HepG2 (cell line): ENCODE data around the gene LOXL3. TPM values are rescaled to one million over a fixed set of nuclear protein-coding genes. Genes with fewer than 3 reads are reported as not detected.

ENCODE experiments used
- AHR ChIP-seq: IDR thresholded peaks from 2 replicates; pipeline ENCODE4 v1.6.1; 2018; ENCODE audit warnings: missing genetic modification reagents, missing compliant biosample characterization
- ELF3 ChIP-seq: IDR thresholded peaks from 2 replicates; pipeline ENCODE4 v1.6.1; 2016; ENCODE audit warnings: missing genetic modification reagents, missing compliant biosample characterization
- ELF4 ChIP-seq: sonication (generic); formaldehyde crosslinking; IDR thresholded peaks from 2 replicates; pipeline ENCODE4 v1.5.0; 2020; ENCODE audit warnings: missing genetic modification reagents, mild to moderate bottlenecking, moderate library complexity, borderline replicate concordance
- HOXD1 ChIP-seq: sonication (generic); formaldehyde crosslinking; IDR thresholded peaks from 2 replicates; pipeline ENCODE4 v1.5.0; 2020; ENCODE audit warnings: missing genetic modification reagents
- KMT2A ChIP-seq: sonication (generic); formaldehyde crosslinking; IDR thresholded peaks from 2 replicates; pipeline ENCODE4 v1.4.0; 2020; ENCODE audit warnings: missing genetic modification reagents
- NR2F1 ChIP-seq, 2 experiments: fragments of 450-650 bp in 1 of 2; formaldehyde crosslinking in 1 of 2; IDR thresholded peaks; 2 replicates each; pipeline versions ENCODE4 v1.5.0 to v1.6.1; 2016 to 2020; ENCODE audit warnings: mild to moderate bottlenecking in 1 of 2, missing compliant biosample characterization in 1 of 2, missing genetic modification reagents in 1 of 2, moderate library complexity in 1 of 2
- RXRB ChIP-seq: IDR thresholded peaks from 2 replicates; pipeline ENCODE4 v1.6.1; 2016; ENCODE audit warnings: borderline replicate concordance, missing genetic modification reagents, missing compliant biosample characterization
- SATB2 ChIP-seq: sonication (generic); formaldehyde crosslinking; IDR thresholded peaks from 2 replicates; pipeline ENCODE4 v1.5.0; 2020; ENCODE audit warnings: missing genetic modification reagents
- STAT5B ChIP-seq: sonication (generic); formaldehyde crosslinking; IDR thresholded peaks from 2 replicates; pipeline ENCODE4 v1.4.0; 2020; ENCODE audit warnings: missing genetic modification reagents
- TOPORS ChIP-seq: sonication (generic); formaldehyde crosslinking; IDR thresholded peaks from 2 replicates; pipeline ENCODE4 v1.8.0; 2023; ENCODE audit warnings: mild to moderate bottlenecking, missing genetic modification reagents
- ZNF382 ChIP-seq: sonication (generic); formaldehyde crosslinking; IDR thresholded peaks from 2 replicates; pipeline ENCODE4 v1.5.0; 2020; ENCODE audit warnings: missing genetic modification reagents, mild to moderate bottlenecking, borderline replicate concordance
- ZNF557 ChIP-seq: sonication (generic); formaldehyde crosslinking; IDR thresholded peaks from 2 replicates; pipeline ENCODE4 v1.4.0; 2020; ENCODE audit warnings: missing genetic modification reagents
- ZNF891 ChIP-seq: sonication (generic); formaldehyde crosslinking; IDR thresholded peaks from 2 replicates; pipeline ENCODE4 v1.5.0; 2020; ENCODE audit warnings: mild to moderate bottlenecking, missing genetic modification reagents
- polyA plus RNA-seq, 8 experiments: library from polyadenylated mRNA; depleted of rRNA in 3 of 8; stranded (reverse) in 7 of 8; unstranded in 1 of 8; fragments of >200 nt; fragmentation: Illumina TruSeq in 4 of 8; extraction: Trizol in 4 of 8; gene quantifications; 2 replicates each; pipeline versions ENCODE4 v1.2.1 to v1.2.3, GENCODE V29; 2011 to 2016; ENCODE audit warnings: low read depth in 4 of 8, missing spikeins in 1 of 8, mixed read lengths in 1 of 8; ENCODE audit not compliant: insufficient read depth in 1 of 8
- total RNA-seq, 5 experiments: library from RNA; depleted of rRNA; stranded (reverse); fragments of >200 nt; fragmentation: Illumina TruSeq; extraction: Trizol; gene quantifications; 2 replicates each; pipeline ENCODE4 v1.2.3, GENCODE V29; 2016; ENCODE audit warnings: low read depth in 1 of 5
- TF ChIP-seq, protein P1 (sequence below): sonication (generic); formaldehyde crosslinking; IDR thresholded peaks from 2 replicates; pipeline ENCODE4 v1.4.0; 2020; ENCODE audit warnings: missing genetic modification reagents, borderline replicate concordance
- TF ChIP-seq, protein P2 (sequence below): sonication (generic); formaldehyde crosslinking; IDR thresholded peaks from one replicate; pipeline ENCODE4 v1.5.1; 2020; ENCODE audit warnings: mild to moderate bottlenecking, missing genetic modification reagents; ENCODE audit errors: not compliant biosample characterization
- TF ChIP-seq, protein P3 (sequence below): IDR thresholded peaks from 2 replicates; pipeline ENCODE4 v1.6.1; 2016; ENCODE audit warnings: mild to moderate bottlenecking, missing biosample characterization, missing genetic modification reagents

LOXL3 gene
- total and polyA plus RNA-seq, 2 of the 13 experiments (the other 11 are each of a cell fraction or from before 2014, with no cell fraction given), result 0.55 to 6.5 TPM

DNA sequence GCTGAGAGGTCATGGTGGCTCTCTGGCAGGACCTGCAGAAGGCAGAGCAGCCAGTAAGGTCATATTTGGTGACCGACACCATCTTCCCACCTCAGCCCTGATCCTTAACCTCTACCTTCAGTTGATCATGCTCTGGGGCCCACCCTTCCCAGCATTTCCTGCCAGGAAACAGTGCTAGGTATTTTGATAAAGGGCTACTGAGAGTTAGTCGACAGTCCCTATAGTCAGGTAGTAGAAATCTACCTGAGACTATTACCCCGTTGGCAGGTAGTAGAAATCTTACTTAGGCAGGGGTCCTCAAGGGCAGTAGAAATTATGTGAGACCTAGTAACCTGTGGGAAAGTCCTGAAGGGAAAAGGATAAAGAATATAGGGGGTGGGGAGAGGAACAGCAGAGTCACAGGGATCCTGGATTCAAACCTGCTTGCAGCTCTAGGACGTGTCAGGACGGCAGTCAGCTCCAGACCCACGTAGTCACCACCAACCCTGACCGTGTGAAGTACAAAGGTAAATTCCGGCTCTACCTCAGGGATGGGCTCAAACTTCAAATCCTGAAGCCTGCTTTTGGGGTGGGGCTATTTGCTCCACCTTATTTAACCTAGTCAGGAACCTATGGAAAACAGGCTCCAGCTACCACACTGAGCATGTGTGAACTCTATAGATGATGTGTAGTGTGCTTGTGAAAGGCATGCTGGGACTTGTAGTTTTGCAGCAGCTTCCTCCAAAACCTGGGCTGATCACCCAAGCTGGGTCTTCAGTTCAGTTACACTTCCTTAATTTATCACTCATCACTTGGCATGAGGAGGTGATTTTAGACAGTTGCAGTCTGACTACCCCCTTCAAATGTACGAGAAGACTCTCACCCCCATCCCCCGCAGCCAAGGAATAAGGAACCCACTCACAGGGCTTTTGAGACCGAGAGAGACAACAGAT lies 27.8 kb downstream of the LOXL3 start, which contains the start of gene DQX1 (continued):
- TF ChIP-seq, protein P1, sequence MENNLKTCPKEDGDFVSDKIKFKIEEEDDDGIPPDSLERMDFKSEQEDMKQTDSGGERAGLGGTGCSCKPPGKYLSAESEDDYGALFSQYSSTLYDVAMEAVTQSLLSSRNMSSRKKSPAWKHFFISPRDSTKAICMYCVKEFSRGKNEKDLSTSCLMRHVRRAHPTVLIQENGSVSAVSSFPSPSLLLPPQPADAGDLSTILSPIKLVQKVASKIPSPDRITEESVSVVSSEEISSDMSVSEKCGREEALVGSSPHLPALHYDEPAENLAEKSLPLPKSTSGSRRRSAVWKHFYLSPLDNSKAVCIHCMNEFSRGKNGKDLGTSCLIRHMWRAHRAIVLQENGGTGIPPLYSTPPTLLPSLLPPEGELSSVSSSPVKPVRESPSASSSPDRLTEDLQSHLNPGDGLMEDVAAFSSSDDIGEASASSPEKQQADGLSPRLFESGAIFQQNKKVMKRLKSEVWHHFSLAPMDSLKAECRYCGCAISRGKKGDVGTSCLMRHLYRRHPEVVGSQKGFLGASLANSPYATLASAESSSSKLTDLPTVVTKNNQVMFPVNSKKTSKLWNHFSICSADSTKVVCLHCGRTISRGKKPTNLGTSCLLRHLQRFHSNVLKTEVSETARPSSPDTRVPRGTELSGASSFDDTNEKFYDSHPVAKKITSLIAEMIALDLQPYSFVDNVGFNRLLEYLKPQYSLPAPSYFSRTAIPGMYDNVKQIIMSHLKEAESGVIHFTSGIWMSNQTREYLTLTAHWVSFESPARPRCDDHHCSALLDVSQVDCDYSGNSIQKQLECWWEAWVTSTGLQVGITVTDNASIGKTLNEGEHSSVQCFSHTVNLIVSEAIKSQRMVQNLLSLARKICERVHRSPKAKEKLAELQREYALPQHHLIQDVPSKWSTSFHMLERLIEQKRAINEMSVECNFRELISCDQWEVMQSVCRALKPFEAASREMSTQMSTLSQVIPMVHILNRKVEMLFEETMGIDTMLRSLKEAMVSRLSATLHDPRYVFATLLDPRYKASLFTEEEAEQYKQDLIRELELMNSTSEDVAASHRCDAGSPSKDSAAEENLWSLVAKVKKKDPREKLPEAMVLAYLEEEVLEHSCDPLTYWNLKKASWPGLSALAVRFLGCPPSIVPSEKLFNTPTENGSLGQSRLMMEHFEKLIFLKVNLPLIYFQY (CRISPR knock-in tag), result peak; percentile 50; the same call in 1 of the 2 replicates
- TF ChIP-seq AHR (CRISPR knock-in tag) (peak; percentile 57; the same call in 1 of the 2 replicates), SATB2 (CRISPR knock-in tag) (no peak), STAT5B (CRISPR knock-in tag) (peak; percentile 22; the same call in 1 of the 2 replicates), ELF3 (CRISPR knock-in tag) (peak; percentile 75; the same call in 1 of the 2 replicates), KMT2A (peak; percentile 50), HOXD1 (peak; percentile 41; the same call in 1 of the 2 replicates), ZNF382 (CRISPR knock-in tag) (no peak), ZNF891 (CRISPR knock-in tag) (0 out of 2 replicates have a peak, but pooled peaks have one; percentile 26), NR2F1 (CRISPR knock-in tag; IDR thresholded peaks at IDR 0.05) (no peak), RXRB (CRISPR knock-in tag) (peak; percentile 78; the same call in 1 of the 2 replicates), TOPORS (CRISPR knock-in tag) (no peak), ELF4 (CRISPR knock-in tag) (peak; percentile 90), ZNF557 (CRISPR knock-in tag) (peak; percentile 37; the same call in 1 of the 2 replicates)
- TF ChIP-seq, protein P2, sequence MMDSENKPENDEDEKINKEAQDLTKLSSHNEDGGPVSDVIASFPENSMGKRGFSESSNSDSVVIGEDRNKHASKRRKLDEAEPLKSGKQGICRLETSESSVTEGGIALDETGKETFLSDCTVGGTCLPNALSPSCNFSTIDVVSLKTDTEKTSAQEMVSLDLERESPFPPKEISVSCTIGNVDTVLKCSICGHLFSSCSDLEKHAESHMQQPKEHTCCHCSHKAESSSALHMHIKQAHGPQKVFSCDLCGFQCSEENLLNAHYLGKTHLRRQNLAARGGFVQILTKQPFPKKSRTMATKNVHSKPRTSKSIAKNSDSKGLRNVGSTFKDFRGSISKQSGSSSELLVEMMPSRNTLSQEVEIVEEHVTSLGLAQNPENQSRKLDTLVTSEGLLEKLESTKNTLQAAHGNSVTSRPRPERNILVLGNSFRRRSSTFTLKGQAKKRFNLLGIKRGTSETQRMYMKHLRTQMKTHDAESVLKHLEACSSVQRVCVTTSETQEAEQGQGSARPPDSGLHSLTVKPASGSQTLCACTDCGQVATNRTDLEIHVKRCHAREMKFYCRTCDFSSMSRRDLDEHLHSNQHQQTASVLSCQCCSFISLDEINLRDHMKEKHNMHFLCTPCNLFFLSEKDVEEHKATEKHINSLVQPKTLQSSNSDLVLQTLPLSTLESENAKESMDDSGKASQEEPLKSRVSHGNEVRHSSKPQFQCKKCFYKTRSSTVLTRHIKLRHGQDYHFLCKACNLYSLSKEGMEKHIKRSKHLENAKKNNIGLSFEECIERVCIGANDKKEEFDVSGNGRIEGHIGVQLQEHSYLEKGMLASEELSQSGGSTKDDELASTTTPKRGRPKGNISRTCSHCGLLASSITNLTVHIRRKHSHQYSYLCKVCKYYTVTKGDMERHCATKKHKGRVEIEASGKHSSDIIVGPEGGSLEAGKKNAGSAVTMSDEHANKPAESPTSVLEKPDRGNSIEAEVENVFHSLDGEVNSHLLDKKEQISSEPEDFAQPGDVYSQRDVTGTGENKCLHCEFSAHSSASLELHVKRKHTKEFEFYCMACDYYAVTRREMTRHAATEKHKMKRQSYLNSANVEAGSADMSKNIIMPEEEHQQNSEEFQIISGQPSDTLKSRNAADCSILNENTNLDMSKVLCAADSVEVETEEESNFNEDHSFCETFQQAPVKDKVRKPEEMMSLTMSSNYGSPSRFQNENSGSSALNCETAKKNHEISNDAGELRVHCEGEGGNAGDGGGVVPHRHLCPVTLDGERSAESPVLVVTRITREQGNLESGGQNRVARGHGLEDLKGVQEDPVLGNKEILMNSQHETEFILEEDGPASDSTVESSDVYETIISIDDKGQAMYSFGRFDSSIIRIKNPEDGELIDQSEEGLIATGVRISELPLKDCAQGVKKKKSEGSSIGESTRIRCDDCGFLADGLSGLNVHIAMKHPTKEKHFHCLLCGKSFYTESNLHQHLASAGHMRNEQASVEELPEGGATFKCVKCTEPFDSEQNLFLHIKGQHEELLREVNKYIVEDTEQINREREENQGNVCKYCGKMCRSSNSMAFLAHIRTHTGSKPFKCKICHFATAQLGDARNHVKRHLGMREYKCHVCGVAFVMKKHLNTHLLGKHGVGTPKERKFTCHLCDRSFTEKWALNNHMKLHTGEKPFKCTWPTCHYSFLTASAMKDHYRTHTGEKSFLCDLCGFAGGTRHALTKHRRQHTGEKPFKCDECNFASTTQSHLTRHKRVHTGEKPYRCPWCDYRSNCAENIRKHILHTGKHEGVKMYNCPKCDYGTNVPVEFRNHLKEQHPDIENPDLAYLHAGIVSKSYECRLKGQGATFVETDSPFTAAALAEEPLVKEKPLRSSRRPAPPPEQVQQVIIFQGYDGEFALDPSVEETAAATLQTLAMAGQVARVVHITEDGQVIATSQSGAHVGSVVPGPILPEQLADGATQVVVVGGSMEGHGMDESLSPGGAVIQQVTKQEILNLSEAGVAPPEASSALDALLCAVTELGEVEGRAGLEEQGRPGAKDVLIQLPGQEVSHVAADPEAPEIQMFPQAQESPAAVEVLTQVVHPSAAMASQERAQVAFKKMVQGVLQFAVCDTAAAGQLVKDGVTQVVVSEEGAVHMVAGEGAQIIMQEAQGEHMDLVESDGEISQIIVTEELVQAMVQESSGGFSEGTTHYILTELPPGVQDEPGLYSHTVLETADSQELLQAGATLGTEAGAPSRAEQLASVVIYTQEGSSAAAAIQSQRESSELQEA, result peak; percentile 35
- TF ChIP-seq, protein P3, sequence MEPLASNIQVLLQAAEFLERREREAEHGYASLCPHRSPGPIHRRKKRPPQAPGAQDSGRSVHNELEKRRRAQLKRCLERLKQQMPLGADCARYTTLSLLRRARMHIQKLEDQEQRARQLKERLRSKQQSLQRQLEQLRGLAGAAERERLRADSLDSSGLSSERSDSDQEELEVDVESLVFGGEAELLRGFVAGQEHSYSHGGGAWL, result 0 out of 2 replicates have a peak, but pooled peaks have one; percentile 10
